Measurements from ENCODE around the gene NRCAM.

NRCAM gene

DNA sequence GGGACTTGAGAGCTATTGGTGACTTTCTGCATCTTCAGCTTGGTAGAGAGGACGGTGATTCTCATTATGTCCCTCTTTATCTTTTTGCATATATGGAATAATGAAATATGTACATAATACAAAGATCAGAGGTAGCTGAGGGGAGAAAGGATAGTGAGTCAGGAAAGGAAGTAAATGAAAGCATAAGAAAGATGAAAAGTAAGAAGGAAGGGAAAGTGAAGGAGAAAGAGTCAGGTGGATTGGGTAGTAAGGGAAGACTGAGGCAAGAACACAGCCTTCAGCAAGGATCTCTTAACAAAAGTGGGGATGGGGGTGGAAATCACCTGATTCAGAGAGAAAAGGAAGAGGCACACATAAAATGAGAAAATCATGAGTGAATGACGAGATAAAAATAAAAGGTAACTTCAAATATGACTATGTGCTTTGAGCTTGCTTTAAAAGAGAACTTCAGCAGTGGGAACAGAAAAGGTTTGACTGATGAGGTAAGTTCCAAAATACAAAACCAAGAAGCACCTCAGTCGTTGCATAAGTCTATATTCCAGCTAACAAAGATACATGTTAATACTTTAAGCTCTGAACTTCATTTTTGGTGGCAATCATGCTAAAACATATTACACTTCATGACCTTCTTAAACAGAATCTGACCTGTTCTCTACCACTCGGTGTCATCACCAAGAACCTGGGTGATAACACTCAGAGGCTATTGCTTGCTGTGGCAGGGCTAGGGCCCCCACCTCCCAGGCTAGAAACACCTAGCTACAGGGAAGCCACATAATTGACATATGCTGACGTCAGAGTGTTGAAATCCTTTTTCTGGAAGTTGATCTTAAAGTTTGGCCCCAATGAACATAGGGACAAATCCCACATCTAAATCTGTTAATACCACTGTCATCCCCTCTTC is 32.9 kb downstream of the NRCAM start:
- no peak for FAIRE-seq

DNA sequence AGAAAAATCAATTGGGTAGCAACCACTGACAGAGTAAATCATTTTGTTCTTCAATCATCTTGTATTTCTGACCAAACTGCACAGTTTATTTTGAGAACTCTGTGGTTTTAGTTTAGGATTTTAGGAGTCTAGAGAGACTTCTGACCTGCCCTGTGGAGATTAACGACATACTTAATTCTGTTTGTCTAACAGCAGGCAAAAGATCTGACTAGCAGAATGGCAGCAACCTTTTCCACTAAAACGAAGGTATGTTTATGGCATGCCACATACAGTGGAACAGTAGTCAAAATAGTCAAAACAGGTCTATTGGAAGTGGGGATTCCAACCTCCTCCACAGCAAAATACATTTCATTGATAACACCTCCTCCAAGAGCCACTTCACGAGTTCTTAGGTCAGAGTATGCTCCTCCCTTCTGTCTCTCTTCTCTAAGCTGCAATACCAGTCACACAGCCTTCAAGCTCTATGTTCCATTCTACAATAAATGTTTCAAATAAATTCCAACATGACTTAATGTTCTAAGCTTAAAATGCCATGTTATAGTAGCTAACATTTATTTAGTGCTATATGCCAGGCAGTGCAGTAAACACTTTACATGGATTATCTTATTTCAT is 34.4 kb downstream of the NRCAM start:
- no peak for FAIRE-seq

DNA sequence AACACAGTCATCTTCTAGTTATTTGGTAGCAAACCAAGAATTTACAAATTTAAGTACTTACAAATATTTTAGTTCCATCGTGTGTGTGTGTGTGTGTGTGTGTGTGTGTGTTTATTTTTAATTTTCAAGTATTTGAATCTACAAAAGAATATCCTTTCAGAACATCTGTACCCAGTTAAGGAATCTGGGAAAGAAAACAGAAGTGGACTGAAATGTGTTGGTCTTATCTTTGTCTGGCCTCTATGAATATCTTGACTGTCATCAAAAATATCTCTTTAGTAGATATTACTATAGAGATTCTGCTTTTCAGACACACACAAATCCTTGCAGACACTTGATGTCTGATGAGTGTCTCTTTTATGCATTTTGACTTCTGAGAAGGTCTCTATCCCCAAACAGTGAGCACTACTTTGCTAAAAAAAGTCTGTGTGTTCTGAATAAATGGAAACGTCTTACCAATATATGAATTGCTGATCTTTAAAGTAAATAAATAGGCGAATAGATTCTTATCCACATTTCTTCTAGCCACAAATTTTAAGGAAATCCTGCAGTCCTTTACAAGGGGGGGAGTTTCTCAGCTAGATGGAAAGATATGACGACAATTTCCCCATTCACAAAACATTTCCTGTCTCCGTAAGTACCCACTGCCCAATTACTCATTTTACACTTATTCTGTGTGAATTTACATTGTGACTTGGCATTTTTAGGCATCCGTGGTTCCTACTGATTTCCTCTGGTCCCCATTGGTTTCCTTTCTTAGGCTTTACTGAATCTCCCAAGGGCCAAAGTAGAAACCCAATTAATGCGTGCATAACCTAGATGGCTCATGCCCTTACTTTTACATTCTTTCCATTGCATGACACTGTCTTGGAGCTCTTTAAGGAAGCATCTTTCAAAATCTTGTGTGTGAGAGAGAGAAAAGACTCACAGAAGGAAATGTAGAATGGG is 36.0 kb downstream of the NRCAM start:
- FAIRE-seq, result no peak

DNA sequence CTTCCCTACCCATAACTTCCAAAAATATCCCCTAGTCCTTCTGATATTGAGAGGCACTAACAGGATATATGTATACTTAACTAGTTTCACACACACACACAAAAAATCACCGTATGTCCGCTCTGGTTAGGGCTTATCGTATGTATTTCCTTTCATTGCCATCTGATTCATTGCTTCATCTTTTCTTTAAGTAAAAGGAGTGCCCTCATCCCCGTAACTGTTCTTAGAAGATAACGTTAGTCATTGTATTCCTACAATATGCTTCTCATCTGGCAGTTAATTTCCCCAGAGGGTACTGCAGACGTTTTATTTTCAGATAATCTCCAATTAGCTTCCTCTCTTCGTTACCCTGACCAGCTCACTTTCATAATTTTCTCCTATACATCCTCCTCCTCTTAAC is 37.3 kb downstream of the NRCAM start:
- FAIRE-seq, result no peak

GRCh38 chr7:108417926-108418325 is 38.3 kb downstream of the NRCAM start:
- FAIRE-seq, result no peak

GRCh38 chr7:108417144-108417543 is 39.1 kb downstream of the NRCAM start:
- FAIRE-seq, result no peak

DNA sequence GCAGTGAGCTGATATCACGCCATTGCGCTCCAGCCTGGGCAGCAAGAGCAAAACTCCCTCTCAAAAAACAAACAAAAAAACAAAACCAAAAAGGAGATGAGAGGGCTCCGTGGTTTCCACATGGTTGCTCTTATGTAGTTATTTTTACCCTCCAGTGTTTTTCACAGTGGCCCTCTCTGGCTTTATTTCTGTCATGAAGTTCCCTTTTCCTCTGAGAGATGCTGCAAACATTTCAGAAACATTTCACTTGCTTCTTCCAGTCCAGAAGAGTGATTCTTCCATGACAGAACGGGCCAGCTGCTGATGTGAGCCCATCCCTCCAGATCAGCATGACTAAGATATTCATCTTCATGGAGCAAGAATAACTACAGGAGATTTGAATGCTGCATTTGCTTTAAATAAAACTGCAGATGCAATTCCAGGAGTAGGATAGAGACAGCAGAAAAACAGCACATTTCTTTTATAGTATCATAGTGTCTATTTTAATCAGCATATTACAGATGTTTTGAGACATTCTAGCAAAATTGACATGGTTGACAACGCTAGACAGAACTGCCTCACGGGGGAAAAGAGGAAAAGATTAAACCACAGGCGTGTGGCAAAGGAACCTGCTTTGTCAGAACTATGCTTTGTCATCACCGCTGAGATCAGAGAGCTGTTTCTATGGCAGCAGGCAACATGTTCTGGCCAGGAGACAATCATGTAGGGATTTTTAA is 40.3 kb downstream of the NRCAM start:
- FAIRE-seq, result no peak

GRCh38 chr7:108415084-108415483 is 41.2 kb downstream of the NRCAM start:
- FAIRE-seq, result no peak

DNA sequence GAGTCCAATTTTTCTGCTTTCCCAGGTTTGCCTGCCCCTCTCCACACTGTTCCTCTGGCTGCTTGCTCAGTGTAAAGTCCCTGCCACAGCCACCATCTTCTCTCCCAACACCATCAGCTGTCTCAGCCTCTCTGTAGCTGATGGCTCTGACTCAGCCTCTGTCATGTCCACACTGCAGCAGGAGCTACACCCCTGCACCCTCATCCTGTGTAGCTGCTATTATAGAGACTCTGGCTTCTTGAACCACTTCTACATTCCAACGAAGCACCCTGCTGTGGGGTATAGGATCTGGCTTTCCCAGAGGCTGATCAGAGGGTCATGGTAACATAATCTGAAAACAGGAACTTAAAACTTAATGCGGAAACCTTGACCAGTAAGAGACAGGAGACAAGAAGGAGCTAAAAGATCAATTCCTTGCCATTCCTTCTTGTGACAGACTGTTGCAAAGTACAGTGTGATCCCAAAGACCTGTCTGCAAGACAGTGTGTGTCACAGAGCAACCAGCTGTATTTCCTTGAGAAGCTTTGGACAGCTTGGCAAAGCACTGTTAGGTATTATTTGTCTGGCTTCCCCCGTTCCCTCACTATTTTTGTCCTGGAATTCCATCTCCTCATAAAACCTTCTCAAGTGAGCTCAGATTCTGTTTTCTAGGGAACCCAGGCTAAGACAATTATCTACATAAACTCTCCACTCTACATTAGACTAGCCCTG is 42.3 kb downstream of the NRCAM start:
- no peak for FAIRE-seq

- FAIRE-seq, result no peak
These were observed 42.9 kb downstream of the NRCAM start for GRCh38 chr7:108413337-108413736.

DNA sequence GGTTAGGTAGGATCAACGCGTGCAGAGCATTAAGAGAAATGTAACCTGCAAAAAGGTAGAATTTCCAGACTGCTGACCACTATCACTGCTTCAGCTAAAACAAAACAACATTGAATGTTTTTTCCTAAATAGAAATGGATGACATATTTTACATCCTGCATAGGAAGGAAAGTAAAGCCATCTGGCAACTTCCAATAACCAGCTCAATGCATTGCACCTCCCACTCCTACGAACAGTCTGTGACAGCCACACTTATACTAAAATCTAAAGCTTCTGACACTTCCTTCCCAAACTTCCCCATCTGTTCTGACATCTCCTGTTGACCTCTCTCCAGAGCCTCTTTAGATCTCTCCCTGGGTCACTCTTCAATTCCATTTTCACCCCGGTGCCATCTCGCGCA is 47.1 kb downstream of the NRCAM start:
- FAIRE-seq, result no peak

- FAIRE-seq, result no peak
These were observed 47.8 kb downstream of the NRCAM start for GRCh38 chr7:108408296-108408991.

DNA sequence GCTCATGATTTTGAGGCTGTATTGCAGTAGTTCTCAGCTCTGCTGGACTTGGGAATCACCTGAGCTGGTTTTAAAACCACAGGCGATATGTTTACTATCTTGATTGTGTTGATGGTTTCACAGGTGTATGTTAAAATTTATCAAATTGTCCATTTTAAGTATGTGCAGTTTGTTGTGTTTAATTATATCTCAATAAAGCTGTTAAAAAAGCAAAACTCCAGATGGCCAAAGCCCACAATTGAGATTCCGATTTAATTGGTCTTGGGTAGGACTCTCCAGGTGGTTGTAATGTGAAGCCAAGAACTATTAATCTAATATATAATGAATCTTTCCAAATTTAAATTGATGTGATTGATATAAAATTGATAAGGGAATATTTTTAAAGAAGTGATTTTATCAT is 48.6 kb downstream of the NRCAM start:
- FAIRE-seq, result no peak

DNA sequence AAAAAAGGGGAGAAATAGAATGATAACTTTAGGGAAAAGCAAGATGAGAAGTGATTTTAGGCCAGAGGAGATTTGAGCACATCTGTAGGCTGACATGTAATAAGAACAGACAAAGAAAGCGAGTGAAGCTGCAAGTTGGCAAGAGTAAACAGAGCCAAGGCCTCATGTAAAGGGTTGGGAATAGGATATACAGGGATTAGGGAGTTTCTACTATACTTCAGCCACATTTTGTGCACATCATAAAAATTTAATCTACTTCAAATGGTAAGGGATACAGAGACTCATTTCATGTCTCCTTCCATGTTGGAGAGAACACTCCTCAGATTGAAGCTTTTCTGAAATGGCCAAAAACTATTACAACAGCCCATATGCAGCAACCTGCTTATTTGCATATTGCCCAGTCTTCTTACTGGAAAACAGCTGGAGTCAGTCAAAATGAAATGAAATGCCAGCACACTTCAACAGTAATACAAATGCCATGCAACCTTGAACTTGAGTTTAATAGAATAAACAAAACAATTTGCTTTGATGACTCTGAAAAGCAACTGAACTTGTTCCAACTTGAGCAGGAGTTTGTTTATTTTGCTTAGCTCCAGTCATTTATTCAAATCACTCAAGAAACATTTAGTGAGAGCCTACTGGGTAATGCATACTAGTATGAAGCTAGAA is 49.9 kb downstream of the NRCAM start:
- FAIRE-seq, result no peak

DNA sequence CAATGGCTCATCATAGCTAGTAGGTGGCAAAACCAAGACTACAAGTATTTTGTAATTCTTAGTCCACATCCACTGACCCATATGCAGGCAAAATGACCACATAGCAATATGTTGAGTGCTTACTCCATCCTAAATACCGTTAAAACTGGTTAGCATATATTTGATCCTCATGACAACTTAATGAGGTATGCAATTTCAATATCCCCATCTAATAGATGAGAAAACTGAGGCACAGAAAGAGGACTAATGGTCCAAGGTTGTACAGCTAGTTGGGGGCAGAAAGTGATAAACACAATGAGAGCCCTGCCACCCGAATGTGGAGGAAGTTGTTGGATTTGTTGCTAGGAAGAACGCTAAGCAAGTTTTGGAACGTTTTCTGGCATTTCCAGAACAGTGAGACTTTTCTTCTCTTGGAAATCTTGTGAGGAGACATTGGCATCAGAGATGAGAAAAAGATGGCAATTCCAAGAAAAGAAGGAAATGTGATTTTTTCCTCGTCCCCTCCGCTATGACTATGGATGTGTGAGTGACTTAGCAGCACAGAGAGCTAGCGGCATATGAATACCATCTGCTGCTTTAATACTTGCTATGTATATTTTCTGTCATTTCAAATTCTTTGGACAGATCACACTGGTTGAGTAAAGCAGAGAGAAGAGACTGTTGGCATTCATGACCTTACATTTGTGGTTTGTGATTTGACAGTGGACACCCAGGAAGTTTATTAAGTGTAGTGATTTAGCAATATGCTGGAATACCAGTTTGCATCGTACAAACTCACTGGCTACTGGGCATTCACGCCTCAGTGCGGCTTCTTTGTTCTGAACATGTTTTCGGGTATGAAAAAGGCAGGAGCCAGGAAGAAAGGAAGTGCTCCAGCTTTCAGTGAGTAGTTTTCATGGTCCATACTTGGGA is 51.5 kb downstream of the NRCAM start:
- no peak for FAIRE-seq

GRCh38 chr7:108403597-108404217 is 52.5 kb downstream of the NRCAM start:
- FAIRE-seq, result no peak

GRCh38 chr7:108402865-108403264 is 53.4 kb downstream of the NRCAM start:
- no peak for FAIRE-seq

DNA sequence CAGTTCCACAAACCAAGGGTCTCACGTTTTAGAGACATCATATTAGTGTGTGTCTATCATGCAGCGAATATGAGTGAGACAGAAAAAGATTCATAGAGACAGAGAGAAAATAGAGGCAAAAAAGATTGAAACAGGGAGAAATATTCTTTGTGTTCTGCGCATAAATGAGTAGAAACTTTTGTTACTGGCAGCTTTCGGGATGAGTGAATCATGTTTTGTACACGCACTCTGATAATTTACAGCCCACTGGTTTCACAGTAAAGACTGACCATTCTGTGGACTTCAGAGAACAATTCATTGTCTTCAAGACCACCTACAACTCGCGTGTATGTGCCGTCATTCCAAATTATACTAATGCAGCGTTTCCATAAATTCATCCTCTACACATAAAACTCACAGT is 60.2 kb downstream of the NRCAM start:
- FAIRE-seq, result no peak

- no peak for FAIRE-seq
These were observed 60.8 kb downstream of the NRCAM start for GRCh38 chr7:108395426-108395825.

Measured in TTC549 (cell line).